ENCODE data around the gene OR4K5.

OR4K5 gene

DNA sequence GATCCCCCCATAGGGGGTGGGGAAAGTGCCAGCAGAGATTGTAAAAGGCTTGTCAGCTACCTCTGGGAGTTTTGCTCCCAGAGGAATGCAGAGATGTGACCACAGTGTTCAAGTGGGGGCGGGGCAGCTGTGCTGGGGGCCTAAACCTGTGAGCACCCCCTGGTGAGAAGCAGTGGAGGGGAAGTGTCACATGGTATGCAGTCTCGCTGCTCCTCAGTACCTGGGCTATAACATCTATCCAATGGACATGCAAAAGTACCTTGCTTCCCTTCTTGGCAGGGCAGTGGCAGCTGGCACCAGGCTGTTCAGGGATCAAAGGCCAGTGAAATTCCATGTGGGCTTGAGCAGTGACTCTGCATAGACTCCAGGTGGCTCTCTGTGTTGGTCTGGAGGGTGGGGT lies 25.1 kb upstream of the OR4K5 start:
- Histone ChIP-seq H3K14ac (ENCODE audit: low read length) (no peak overlapping the region), H4K91ac (ENCODE audit: low read depth, low read length) (no peak overlapping the region), H4K12ac (ENCODE audit: low read depth, low read length) (no peak overlapping the region)

DNA sequence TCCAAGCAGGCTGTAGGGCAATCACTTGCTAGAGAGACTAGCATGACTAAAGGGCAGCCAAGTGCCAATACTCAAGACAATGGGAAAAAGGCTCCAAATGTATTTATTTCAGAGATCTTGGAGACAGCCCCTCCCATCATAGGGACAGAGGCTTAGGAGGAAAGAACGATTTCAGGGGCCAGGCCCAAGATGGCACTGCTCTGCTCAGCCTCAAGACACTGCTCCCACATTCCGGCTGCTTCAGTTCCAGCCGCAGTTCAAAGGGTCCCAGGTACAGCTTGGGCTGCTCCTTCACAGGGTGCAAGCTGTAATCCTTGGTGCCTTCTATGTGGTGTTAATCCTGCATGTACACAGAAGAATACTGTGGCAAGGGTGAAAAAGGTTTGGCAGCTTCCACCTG lies 19.4 kb upstream of the OR4K5 start:
- H4K91ac ChIP-seq (ENCODE audit: low read depth, low read length), result no peak overlapping the region
- no peaks in the 10 kb centered on the region for H3K79me1 ChIP-seq (ENCODE audit: low read length)
- no peak overlapping the region for H3K18ac ChIP-seq (ENCODE audit: low read length)
- H2BK12ac ChIP-seq (ENCODE audit: low read length), result no peak overlapping the region
- no peak overlapping the region for H2AFZ ChIP-seq (ENCODE audit: insufficient read depth, low read length, poor library complexity)
- no peak overlapping the region for H4K12ac ChIP-seq (ENCODE audit: low read depth, low read length)
- H3K4me1 ChIP-seq (ENCODE audit: control insufficient read depth in 1 of 2, insufficient read depth in 2 of 2, low read length in 2 of 2), result no peaks in the 10 kb centered on the region
- no peak overlapping the region for H4K8ac ChIP-seq (ENCODE audit: low read depth, low read length)
- H2BK120ac ChIP-seq (ENCODE audit: insufficient read depth, low read length, poor library complexity), result no peak overlapping the region
- H3K27me3 ChIP-seq (ENCODE audit: insufficient read depth, low read length), result no peaks in the 10 kb centered on the region
- WGBS (ENCODE audit: extremely low coverage, insufficient coverage, insufficient read length), result no CpG with 5 or more reads among the region's 3 CpGs
- no peak overlapping the region for H2BK5ac ChIP-seq (ENCODE audit: low read depth, low read length, poor library complexity)
- DNase-seq, result no peak
- peak overlapping the region; percentile 55 for H3K9ac ChIP-seq (ENCODE audit: low read length)
- no peaks in the 10 kb centered on the region for H3K79me2 ChIP-seq (ENCODE audit: control insufficient read depth, insufficient read depth, low read length, poor library complexity)
- no peaks in the 10 kb centered on the region for H3K36me3 ChIP-seq (ENCODE audit: control insufficient read depth in 1 of 2, insufficient read depth in 2 of 2, low read length in 2 of 2)
- H3K4ac ChIP-seq (ENCODE audit: low read depth, low read length), result no peak overlapping the region
- H3K23ac ChIP-seq (ENCODE audit: low read length), result no peak overlapping the region
- no peak overlapping the region for H3K4me3 ChIP-seq (ENCODE audit: low read depth, low read length)
- no peak overlapping the region for H3K4me2 ChIP-seq (ENCODE audit: low read length)
- H3K27ac ChIP-seq (ENCODE audit: low read depth, low read length), result no peak overlapping the region
- no peak overlapping the region for H3K14ac ChIP-seq (ENCODE audit: low read length)
- peaks cover 10% of the 10 kb centered on the region for H3K9me3 ChIP-seq (ENCODE audit: insufficient read depth, low read depth, low read length)
- no peak overlapping the region for H2AK5ac ChIP-seq (ENCODE audit: low read length)

More for the DNA sequence above, 25.1 kb upstream of the OR4K5 start:
- DNase-seq, result no peak
- Histone ChIP-seq H2BK12ac (ENCODE audit: low read length) (no peak overlapping the region), H3K27me3 (ENCODE audit: insufficient read depth, low read length) (no peaks in the 10 kb centered on the region), H3K9me3 (ENCODE audit: insufficient read depth, low read depth, low read length) (peaks cover 21% of the 10 kb centered on the region), H3K79me2 (ENCODE audit: control insufficient read depth, insufficient read depth, low read length, poor library complexity) (no peaks in the 10 kb centered on the region), H2BK5ac (ENCODE audit: low read depth, low read length, poor library complexity) (no peak overlapping the region), H3K27ac (ENCODE audit: low read depth, low read length) (no peak overlapping the region), H4K8ac (ENCODE audit: low read depth, low read length) (no peak overlapping the region), H3K79me1 (ENCODE audit: low read length) (no peaks in the 10 kb centered on the region), H3K4me3 (ENCODE audit: low read depth, low read length) (no peak overlapping the region), H3K36me3 (ENCODE audit: control insufficient read depth in 1 of 2, insufficient read depth in 2 of 2, low read length in 2 of 2) (no peaks in the 10 kb centered on the region), H2AK5ac (ENCODE audit: low read length) (no peak overlapping the region), H3K4ac (ENCODE audit: low read depth, low read length) (no peak overlapping the region), H3K4me1 (ENCODE audit: control insufficient read depth in 1 of 2, insufficient read depth in 2 of 2, low read length in 2 of 2) (no peaks in the 10 kb centered on the region), H3K4me2 (ENCODE audit: low read length) (no peak overlapping the region), H2BK120ac (ENCODE audit: insufficient read depth, low read length, poor library complexity) (no peak overlapping the region), H3K23ac (ENCODE audit: low read length) (no peak overlapping the region), H3K18ac (ENCODE audit: low read length) (no peak overlapping the region), H3K9ac (ENCODE audit: low read length) (no peak overlapping the region), H2AFZ (ENCODE audit: insufficient read depth, low read length, poor library complexity) (no peak overlapping the region)
- WGBS (ENCODE audit: extremely low coverage, insufficient coverage, insufficient read length), result no CpG with 5 or more reads among the region's 2 CpGs

- no CpG with 5 or more reads among the region's 4 CpGs for WGBS (ENCODE audit: extremely low coverage, insufficient coverage, insufficient read length)
- H2BK120ac ChIP-seq (ENCODE audit: insufficient read depth, low read length, poor library complexity), result no peak overlapping the region
Observed at GRCh38 chr14:19902409-19902808, 18.0 kb upstream of the OR4K5 start.

DNA sequence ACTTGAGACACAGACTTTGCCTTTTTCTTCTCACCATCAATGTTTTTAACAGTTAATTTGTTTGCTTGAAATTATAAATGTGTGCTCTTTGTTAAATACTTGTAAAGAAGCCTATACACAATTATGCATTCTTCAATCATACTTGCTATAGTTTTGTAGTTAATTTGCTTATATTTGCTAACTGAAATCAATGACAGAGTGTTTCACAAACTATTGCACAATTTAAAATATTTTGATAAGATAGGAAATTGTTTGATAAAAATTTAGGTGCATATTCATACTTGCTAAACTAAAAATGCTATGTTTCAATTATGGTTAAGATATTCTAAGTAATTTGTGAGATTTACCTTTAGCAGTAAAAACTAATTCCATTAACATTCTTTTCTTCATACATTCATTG lies 13.7 kb upstream of the OR4K5 start:
- DNase-seq, result no peak
- Histone ChIP-seq H3K9ac (ENCODE audit: low read length) (no peak overlapping the region), H3K79me1 (ENCODE audit: low read length) (no peaks in the 10 kb centered on the region), H3K27ac (ENCODE audit: low read depth, low read length) (no peak overlapping the region), H4K8ac (ENCODE audit: low read depth, low read length) (no peak overlapping the region), H3K4me3 (ENCODE audit: low read depth, low read length) (no peak overlapping the region), H4K12ac (ENCODE audit: low read depth, low read length) (no peak overlapping the region), H3K36me3 (ENCODE audit: control insufficient read depth in 1 of 2, insufficient read depth in 2 of 2, low read length in 2 of 2) (no peaks in the 10 kb centered on the region), H3K18ac (ENCODE audit: low read length) (no peak overlapping the region), H2AFZ (ENCODE audit: insufficient read depth, low read length, poor library complexity) (no peak overlapping the region), H2BK120ac (ENCODE audit: insufficient read depth, low read length, poor library complexity) (no peak overlapping the region), H3K14ac (ENCODE audit: low read length) (no peak overlapping the region), H3K27me3 (ENCODE audit: insufficient read depth, low read length) (no peaks in the 10 kb centered on the region), H2AK5ac (ENCODE audit: low read length) (no peak overlapping the region), H4K91ac (ENCODE audit: low read depth, low read length) (no peak overlapping the region), H3K9me3 (ENCODE audit: insufficient read depth, low read depth, low read length) (peaks cover 17% of the 10 kb centered on the region), H3K4me1 (ENCODE audit: control insufficient read depth in 1 of 2, insufficient read depth in 2 of 2, low read length in 2 of 2) (no peaks in the 10 kb centered on the region), H3K79me2 (ENCODE audit: control insufficient read depth, insufficient read depth, low read length, poor library complexity) (no peaks in the 10 kb centered on the region), H3K4me2 (ENCODE audit: low read length) (no peak overlapping the region), H2BK12ac (ENCODE audit: low read length) (no peak overlapping the region), H3K23ac (ENCODE audit: low read length) (no peak overlapping the region), H3K4ac (ENCODE audit: low read depth, low read length) (no peak overlapping the region), H2BK5ac (ENCODE audit: low read depth, low read length, poor library complexity) (no peak overlapping the region)

More at GRCh38 chr14:19902409-19902808, 18.0 kb upstream of the OR4K5 start:
- Histone ChIP-seq H3K23ac (ENCODE audit: low read length) (no peak overlapping the region), H2BK5ac (ENCODE audit: low read depth, low read length, poor library complexity) (no peak overlapping the region), H3K79me1 (ENCODE audit: low read length) (no peaks in the 10 kb centered on the region), H2AK5ac (ENCODE audit: low read length) (no peak overlapping the region), H4K91ac (ENCODE audit: low read depth, low read length) (no peak overlapping the region), H3K79me2 (ENCODE audit: control insufficient read depth, insufficient read depth, low read length, poor library complexity) (no peaks in the 10 kb centered on the region), H3K4me2 (ENCODE audit: low read length) (no peak overlapping the region), H2AFZ (ENCODE audit: insufficient read depth, low read length, poor library complexity) (no peak overlapping the region), H3K9me3 (ENCODE audit: insufficient read depth, low read depth, low read length) (peaks cover 12% of the 10 kb centered on the region), H3K9ac (ENCODE audit: low read length) (no peak overlapping the region), H3K27ac (ENCODE audit: low read depth, low read length) (no peak overlapping the region), H3K18ac (ENCODE audit: low read length) (no peak overlapping the region), H4K8ac (ENCODE audit: low read depth, low read length) (no peak overlapping the region), H3K14ac (ENCODE audit: low read length) (no peak overlapping the region), H3K4ac (ENCODE audit: low read depth, low read length) (no peak overlapping the region), H3K27me3 (ENCODE audit: insufficient read depth, low read length) (no peaks in the 10 kb centered on the region), H3K4me3 (ENCODE audit: low read depth, low read length) (no peak overlapping the region), H2BK12ac (ENCODE audit: low read length) (no peak overlapping the region), H3K36me3 (ENCODE audit: control insufficient read depth in 1 of 2, insufficient read depth in 2 of 2, low read length in 2 of 2) (no peaks in the 10 kb centered on the region), H4K12ac (ENCODE audit: low read depth, low read length) (no peak overlapping the region), H3K4me1 (ENCODE audit: control insufficient read depth in 1 of 2, insufficient read depth in 2 of 2, low read length in 2 of 2) (no peaks in the 10 kb centered on the region)
- DNase-seq, result no peak

All from trophoblast cell (in vitro differentiated cells and primary cell).